GM12875 (cell line): ENCODE data around the gene GRM7.

Source experiments
- H3K4me3 ChIP-seq: one replicate; pipeline ENCODE4 v1.5.1; 2011; ENCODE audit warnings: low read depth, low read length, control low read depth
- TF ChIP-seq, protein P1 (sequence below): IDR thresholded peaks from 2 replicates; pipeline ENCODE4 v1.5.1; 2011; ENCODE audit warnings: low read depth, mild to moderate bottlenecking, control low read depth, inconsistent platforms, low read length, moderate library complexity, borderline replicate concordance; ENCODE audit not compliant: insufficient read depth

GRM7 gene

DNA sequence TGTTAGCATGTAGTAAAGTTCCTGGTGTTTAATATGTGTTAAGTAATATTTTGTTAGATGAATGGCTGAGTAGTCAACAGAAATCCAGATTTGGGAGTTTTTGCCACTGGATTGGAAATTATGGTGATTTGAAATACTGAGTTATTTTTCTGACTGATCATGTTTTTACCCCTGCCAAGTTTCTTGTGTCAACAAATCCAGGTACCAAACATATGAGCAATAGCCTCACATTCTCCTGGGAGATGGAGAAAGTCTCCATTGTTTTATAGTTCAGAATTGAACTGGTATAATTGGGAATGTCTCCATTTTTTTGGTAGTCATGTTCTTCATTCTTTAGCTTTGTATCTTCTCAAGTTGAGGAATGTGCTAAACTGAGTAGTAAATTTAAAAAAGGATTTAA is 873.5 kb downstream of the GRM7 start:
- TF ChIP-seq, protein P1, sequence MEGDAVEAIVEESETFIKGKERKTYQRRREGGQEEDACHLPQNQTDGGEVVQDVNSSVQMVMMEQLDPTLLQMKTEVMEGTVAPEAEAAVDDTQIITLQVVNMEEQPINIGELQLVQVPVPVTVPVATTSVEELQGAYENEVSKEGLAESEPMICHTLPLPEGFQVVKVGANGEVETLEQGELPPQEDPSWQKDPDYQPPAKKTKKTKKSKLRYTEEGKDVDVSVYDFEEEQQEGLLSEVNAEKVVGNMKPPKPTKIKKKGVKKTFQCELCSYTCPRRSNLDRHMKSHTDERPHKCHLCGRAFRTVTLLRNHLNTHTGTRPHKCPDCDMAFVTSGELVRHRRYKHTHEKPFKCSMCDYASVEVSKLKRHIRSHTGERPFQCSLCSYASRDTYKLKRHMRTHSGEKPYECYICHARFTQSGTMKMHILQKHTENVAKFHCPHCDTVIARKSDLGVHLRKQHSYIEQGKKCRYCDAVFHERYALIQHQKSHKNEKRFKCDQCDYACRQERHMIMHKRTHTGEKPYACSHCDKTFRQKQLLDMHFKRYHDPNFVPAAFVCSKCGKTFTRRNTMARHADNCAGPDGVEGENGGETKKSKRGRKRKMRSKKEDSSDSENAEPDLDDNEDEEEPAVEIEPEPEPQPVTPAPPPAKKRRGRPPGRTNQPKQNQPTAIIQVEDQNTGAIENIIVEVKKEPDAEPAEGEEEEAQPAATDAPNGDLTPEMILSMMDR, result no peak
- no peak overlapping the region for H3K4me3 ChIP-seq

DNA sequence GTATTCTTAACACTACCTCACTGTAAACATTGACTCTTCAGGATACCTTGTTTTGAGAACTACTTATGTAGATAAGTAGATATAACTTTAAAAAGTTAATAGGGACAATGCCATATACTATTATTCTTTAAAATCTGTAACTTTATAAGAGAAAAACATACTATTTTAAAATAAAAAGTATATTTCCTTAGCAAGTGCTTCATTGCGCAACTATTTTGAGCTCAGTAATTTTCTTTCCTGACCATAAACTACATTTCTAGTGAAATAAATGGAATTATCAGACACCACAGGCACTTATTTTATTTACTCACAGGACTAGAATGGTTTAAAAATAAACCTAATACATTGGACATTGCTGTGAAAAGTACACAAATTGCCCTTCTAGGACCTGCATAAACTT is 876.3 kb downstream of the GRM7 start:
- TF ChIP-seq, protein P1, result no peak
- no peak overlapping the region for H3K4me3 ChIP-seq

DNA sequence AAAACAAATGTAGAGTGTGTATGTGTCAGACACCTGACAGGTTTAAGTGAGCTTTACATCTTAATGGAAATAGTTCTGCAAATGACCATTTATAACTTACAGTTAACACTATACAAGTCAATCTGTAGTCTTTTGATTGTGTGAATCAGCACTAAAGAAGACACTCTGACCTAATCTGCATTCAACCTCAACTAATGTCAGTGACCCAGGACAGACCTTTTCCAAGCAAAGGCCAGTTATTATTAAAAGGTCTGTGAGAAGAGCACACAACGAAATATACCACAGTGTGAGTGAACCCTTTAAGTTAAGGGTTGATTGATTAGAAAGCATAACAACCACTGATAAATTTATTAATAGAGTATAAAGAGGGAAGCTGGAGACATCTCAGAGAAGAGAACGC is 878.8 kb downstream of the GRM7 start:
- TF ChIP-seq, protein P1, result no peak
- H3K4me3 ChIP-seq, result no peak overlapping the region

DNA sequence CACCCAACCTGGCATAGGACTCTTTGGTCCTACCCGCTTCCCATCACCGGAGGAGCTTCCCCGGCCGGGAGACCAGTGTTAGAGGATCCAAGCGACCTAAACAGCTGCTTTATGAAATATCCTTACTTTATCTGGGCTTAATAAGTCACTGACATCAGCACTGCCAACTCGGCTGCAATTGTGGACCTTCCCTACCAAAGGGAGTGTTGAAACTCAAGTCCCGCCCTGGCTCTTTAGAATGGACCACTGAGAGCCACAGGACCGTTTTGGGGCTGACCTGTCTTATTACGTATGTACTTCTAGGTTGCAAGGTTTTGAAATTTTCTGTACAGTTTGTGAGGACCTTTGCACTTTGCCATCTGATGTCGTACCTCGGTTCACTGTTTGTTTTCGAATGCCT is 879.5 kb downstream of the GRM7 start:
- no peak overlapping the region for H3K4me3 ChIP-seq
- TF ChIP-seq, protein P1, result no peak

DNA sequence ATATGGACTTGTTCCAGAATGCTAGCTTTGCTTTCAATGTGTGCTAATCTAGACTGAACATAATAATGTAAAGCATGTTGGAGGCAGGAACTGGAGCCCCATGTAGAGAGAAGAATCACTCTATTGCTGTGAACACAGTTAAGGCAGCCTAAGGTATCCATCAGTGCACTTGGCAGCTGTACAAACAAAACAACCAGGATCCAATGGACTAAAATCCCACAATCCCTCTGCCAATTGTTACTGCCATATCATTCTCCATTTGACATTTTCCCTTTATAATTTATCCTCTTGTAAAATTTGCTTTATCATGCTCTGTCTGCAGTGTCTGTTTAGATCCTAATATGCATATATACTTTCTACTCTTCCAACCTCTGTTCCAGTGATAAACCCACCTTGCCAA is 883.9 kb downstream of the GRM7 start:
- TF ChIP-seq, protein P1, result no peak
- no peak overlapping the region for H3K4me3 ChIP-seq

DNA sequence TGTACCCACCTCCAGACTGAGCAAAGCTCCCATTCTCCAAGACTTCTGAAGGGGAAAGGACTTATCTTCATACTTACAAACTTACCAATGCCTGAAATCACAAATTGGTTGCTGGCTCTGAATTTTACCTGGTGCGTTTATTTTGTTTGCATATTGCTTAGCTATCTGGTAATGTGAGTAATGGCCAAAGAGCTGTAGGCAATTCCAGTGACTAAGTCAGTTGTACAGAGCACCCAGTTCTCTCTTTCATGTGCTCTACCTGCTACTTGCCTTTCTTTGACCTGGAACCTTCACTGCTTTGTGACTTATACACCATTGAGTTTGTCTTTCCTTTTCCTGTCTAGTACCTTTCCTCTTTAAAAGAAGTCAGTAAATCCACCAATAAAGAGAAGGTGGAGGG is 884.8 kb downstream of the GRM7 start:
- no peak overlapping the region for H3K4me3 ChIP-seq
- TF ChIP-seq, protein P1, result no peak

DNA sequence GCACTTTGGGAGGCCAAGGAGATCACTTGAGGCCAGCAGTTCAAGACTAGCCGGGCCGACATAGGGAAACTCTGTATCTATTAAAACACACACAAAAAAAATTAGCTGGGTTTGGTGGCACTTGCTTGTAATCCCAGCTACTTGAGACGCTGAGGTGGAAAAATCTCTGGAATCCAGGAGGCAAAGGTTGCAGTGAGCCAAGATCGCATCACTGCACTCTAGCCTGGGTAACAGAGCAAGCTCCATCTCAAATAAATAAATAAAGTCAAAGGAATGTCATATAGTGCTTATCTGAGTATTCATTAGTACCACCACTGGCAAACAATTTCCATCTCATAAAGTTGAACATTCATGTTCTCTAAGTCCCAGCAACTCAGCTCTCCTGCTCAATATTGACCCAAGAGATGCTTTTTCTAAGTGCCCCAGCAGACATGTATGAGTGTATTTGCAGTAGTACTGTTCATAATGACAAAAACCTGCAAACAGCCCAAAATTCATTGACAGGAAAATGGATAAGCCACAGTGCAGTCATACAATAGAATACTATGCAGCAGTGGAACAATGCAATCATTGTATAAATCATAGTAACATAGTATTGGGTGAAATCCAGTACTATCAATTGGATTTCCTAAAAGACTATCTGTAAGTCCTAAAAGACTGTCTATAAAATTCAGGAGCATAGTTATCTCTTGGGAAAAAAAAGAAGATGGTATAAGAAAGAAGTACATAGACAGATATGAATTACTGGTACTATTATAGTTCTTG is 889.2 kb downstream of the GRM7 start:
- TF ChIP-seq, protein P1, result no peak
- H3K4me3 ChIP-seq, result no peak overlapping the region
